GM12878 (cell line): ENCODE data around the gene NUDT9.

Source experiments
- CBX3 ChIP-seq: fragments of 200-600 bp; sonication (generic); IDR thresholded peaks from 2 replicates; pipeline ENCODE4 v1.6.1; 2016; ENCODE audit warnings: low read depth, borderline replicate concordance
- CBX5 ChIP-seq: sonication (generic); IDR thresholded peaks from 2 replicates; pipeline ENCODE4 v1.6.1; 2016; ENCODE audit warnings: low read depth, moderate library complexity, mild to moderate bottlenecking, inconsistent platforms
- CHD2 ChIP-seq: IDR thresholded peaks from 2 replicates; pipeline ENCODE4 v1.6.1; 2011; ENCODE audit warnings: low read depth, low read length, improper control_type of control experiment, borderline replicate concordance
- EP300 ChIP-seq, 2 experiments: fragments of 150-350 bp in 1 of 2; IDR thresholded peaks; 2 replicates each; pipeline ENCODE4 v1.6.1; 2011 to 2012; ENCODE audit warnings: low read depth in 2 of 2, low read length in 2 of 2, borderline replicate concordance in 1 of 2, improper control_type of control experiment in 1 of 2, inconsistent platforms in 1 of 2; ENCODE audit not compliant: control insufficient read depth in 1 of 2
- ESRRA ChIP-seq: IDR thresholded peaks from 2 replicates; pipeline ENCODE4 v1.6.1; 2012; ENCODE audit warnings: mild to moderate bottlenecking, low read length, improper control_type of control experiment
- EZH2 ChIP-seq: IDR thresholded peaks from 2 replicates; pipeline ENCODE4 v1.6.1; 2012; ENCODE audit warnings: low read depth, mild to moderate bottlenecking, control low read depth, inconsistent platforms, low read length, borderline replicate concordance; ENCODE audit not compliant: control insufficient read depth
- POLR2A ChIP-seq: IDR thresholded peaks from 2 replicates; pipeline ENCODE4 v1.6.1; 2011; ENCODE audit warnings: low read depth, mild to moderate bottlenecking, low read length
- POLR2AphosphoS5 ChIP-seq: IDR thresholded peaks from 2 replicates; pipeline ENCODE4 v1.6.1; 2011; ENCODE audit warnings: mild to moderate bottlenecking, low read length, inconsistent platforms
- SIN3A ChIP-seq: IDR thresholded peaks from 2 replicates; pipeline ENCODE4 v1.6.1; 2012; ENCODE audit warnings: low read depth, low read length, improper control_type of control experiment
- SP1 ChIP-seq: IDR thresholded peaks from one replicate; pipeline ENCODE4 v1.6.1; 2011; ENCODE audit warnings: low read depth, low read length
- STAT3 ChIP-seq: IDR thresholded peaks from 2 replicates; pipeline ENCODE4 v1.6.1; 2011; ENCODE audit warnings: low read depth, low read length, improper control_type of control experiment
- TAF1 ChIP-seq: IDR thresholded peaks from 2 replicates; pipeline ENCODE4 v1.6.1; 2011; ENCODE audit warnings: mild to moderate bottlenecking, low read depth, low read length, borderline replicate concordance
- YBX1 ChIP-seq: fragments of 450-650 bp; IDR thresholded peaks from 2 replicates; pipeline ENCODE4 v1.6.1; 2016; ENCODE audit warnings: antibody characterized with exemption
- TF ChIP-seq, protein P1 (sequence below): fragments of 450-650 bp; IDR thresholded peaks from 2 replicates; pipeline ENCODE4 v1.6.1; 2017; ENCODE audit warnings: mild to moderate bottlenecking

DNA sequence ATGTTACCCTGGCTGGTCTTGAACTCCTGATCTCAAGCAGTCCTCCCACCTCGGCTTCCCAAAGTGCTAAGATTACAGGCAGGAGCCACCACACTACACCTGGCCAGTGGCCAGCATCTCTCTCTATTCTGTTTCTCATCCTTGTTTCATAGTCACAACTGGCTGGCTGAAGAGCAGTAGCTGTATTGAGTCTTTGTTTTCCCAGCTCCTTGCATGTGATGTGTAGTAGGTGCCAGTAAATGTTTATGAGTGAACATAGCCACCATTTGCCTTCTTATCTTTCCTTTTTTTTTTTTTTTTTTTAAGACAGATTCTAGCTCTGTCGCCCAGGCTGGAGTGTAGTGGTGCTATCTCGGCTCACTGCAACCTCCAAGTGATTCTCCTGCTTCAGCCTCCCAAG is 23.6 kb downstream of the NUDT9 start:
- TF ChIP-seq CHD2 (no peak), EZH2 (no peak), POLR2A (no peak), STAT3 (no peak), SIN3A (no peak), EP300 (IDR thresholded peaks at IDR 0.05; ENCODE audit: borderline replicate concordance in 1 of 2, control insufficient read depth in 1 of 2, low read depth in 2 of 2, low read length in 2 of 2) (no peak), SP1 (no peak), CBX3 (no peak), TAF1 (no peak), YBX1 (no peak), POLR2AphosphoS5 (no peak), ESRRA (no peak), CBX5 (no peak)
- TF ChIP-seq, protein P1, sequence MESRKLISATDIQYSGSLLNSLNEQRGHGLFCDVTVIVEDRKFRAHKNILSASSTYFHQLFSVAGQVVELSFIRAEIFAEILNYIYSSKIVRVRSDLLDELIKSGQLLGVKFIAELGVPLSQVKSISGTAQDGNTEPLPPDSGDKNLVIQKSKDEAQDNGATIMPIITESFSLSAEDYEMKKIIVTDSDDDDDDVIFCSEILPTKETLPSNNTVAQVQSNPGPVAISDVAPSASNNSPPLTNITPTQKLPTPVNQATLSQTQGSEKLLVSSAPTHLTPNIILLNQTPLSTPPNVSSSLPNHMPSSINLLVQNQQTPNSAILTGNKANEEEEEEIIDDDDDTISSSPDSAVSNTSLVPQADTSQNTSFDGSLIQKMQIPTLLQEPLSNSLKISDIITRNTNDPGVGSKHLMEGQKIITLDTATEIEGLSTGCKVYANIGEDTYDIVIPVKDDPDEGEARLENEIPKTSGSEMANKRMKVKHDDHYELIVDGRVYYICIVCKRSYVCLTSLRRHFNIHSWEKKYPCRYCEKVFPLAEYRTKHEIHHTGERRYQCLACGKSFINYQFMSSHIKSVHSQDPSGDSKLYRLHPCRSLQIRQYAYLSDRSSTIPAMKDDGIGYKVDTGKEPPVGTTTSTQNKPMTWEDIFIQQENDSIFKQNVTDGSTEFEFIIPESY, result no peak
